ENCODE data around the gene PRSS57.

PRSS57 gene

DNA sequence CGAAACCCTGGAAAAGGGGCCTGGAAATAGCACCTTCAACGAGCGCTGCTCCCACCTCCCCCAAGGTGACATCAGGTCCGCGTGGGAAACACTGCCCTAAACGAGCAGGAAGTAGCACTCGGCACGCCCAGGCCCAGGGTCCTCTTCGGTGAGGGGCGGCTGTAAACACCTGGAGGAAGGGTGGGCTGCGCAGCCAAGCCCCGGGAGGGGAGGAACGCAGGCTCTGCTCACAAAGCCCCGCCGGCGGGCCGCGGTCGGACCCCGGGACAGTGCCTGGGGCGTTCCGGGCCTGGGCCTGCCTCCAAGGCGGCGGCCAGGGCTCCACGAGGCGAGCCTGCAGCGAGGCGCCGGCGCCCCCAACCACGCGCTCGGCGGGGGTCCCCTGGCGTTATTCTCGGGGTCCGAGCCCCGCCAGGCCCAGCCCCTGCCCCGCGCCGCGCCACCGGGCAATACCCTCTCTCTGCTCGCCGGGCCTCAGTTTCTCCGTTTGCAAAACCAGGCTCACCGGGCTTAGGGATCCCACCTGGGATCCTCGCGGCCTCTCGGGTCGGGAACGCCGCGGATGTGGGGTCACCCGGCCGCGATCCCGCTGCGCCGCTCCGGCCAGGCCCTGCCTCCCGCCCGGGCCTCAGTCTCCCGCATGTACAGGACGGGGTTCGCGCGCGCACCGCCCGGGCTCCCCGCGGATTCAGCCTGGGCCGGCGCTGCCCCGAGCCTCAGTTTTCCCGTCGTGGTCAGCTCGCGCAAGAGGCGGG, 32.9 kb downstream of the PRSS57 start:
- Histone ChIP-seq H3K4me1 (ENCODE audit: control insufficient read depth in 2 of 2, insufficient read depth in 1 of 2, low read depth in 1 of 2, low read length in 2 of 2) (peaks cover 14 to 16% of the 10 kb centered on the region in 2 donors), H3K9ac (ENCODE audit: low read depth, low read length, poor library complexity) (peak overlapping the region; percentile 99), H2BK12ac (ENCODE audit: low read length) (no peak overlapping the region), H3K23ac (ENCODE audit: low read depth, low read length, poor library complexity) (peak overlapping the region; percentile 69), H3K79me1 (ENCODE audit: low read depth, low read length) (peaks cover 46% of the 10 kb centered on the region), H3K27ac (replicated peaks; ENCODE audit: low read length) (no peak overlapping the region), H3K4me2 (ENCODE audit: insufficient read depth, low read length, poor library complexity, severe bottlenecking) (peak overlapping the region; percentile 92), H2BK15ac (ENCODE audit: low read length) (no peak overlapping the region), H2BK5ac (ENCODE audit: low read length) (peak overlapping the region; percentile 95), H3K36me3 (replicated peaks in 1 of 2; ENCODE audit: control insufficient read depth in 2 of 2, insufficient read depth in 2 of 2, low read length in 2 of 2) (peaks cover 3 to 12% of the 10 kb centered on the region in 2 donors), H3K14ac (ENCODE audit: low read length) (peak overlapping the region; percentile 99), H3K4me3 (ENCODE audit: low read length in 2 of 2) (peak overlapping the region; percentile 71 to 95), H2BK120ac (ENCODE audit: low read depth, low read length) (no peak overlapping the region), H3K4ac (ENCODE audit: low read length) (peak overlapping the region; percentile 37), H4K91ac (ENCODE audit: low read depth, low read length, poor library complexity) (no peak overlapping the region), H2AFZ (ENCODE audit: low read length) (peak overlapping the region; percentile 84), H4K8ac (ENCODE audit: low read depth, low read length) (no peak overlapping the region), H3K18ac (ENCODE audit: low read length) (peak overlapping the region; percentile 99), H2AK5ac (ENCODE audit: low read depth, low read length) (peak overlapping the region; percentile 87), H3K9me3 (replicated peaks in 1 of 2; ENCODE audit: control insufficient read depth in 2 of 2, insufficient read depth in 1 of 2, low read depth in 1 of 2, low read length in 2 of 2) (peaks cover 6 to 9% of the 10 kb centered on the region in 2 donors), H3K27me3 (ENCODE audit: control insufficient read depth in 3 of 3, insufficient read depth in 3 of 3, low read depth in 1 of 3, low read length in 3 of 3) (peaks cover 0 to 2% (median 0%) of the 10 kb centered on the region in 3 experiments)
- DNase-seq (ENCODE audit: low spot score) = no peak
- no CpG with 5 or more reads among the region's 81 CpGs for WGBS, 2 donors (ENCODE audit: extremely low coverage in 2 of 2, insufficient read length in 2 of 2, insufficient replicate concordance in 1 of 2)

DNA sequence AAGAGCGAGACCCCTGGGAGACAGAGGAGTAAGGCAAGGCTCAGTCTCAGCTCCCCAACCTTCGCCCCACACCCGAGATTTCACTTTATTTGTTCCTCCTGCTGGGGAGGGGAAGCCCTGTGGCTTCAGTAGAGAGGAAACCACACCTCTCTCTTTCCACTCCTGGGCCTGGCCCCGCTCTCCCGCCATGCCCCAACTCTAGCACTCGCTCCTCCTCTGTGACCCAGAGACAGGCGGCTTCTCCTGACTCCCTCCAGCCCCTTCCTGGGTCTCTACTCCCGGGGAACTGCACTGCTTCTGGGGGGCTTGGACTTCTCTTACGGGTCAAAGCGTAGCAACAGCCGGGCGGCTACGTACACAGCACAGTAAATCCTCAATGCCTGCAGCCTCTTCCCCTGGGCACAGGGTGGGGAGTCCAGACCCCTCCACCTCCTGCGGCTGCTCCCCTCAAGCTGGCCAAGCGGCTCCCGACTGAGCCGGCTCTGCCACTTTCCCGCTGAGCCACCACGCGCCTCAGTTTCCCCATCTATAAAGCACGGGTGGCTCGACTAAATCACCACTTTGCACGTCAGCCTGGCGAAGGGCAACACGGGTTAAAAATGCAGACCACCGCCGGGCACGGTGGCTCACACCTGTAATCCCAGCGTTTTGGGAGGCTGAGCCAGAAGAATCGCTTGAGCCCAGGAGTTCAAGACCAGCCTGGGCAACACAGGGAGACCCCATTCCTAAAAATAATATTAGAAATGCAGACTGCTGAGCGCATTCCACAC, 33.6 kb downstream of the PRSS57 start:
- no CpG with 5 or more reads among the region's 31 CpGs for WGBS, 2 donors (ENCODE audit: extremely low coverage in 2 of 2, insufficient read length in 2 of 2, insufficient replicate concordance in 1 of 2)

DNA sequence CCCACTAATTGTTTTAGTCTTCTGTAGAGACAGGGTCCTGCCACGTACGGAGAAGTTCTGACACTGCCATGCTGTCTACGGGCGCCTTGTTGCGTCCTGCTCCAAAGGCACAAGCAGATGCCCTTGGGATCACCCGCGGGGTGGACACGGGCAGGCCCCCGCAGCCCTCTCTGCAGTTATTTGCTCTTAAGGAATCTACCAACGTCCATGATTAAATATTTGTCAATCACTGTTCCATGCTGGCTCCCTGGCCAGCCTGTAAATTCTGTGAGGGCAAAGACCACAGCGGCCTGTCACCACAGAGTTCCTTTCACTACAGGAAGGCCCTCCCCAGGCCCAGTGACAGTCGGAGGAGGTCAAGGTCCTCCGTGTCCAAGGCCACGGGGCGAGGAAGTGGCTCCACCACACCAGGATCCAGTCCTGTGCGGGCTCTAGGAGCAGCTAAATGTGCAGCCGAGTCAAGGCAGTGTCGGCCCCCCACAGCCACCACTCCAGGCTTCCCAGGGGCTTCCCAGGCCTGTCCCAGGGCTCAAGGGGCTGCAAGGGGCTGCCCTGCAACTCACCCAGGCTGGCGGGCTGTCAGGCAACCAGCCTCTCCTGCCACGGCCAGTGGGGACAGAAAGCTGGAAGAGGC, 34.3 kb downstream of the PRSS57 start:
- Histone ChIP-seq H2BK120ac (ENCODE audit: low read depth, low read length) (no peak overlapping the region), H3K18ac (ENCODE audit: low read length) (no peak overlapping the region), H3K9ac (ENCODE audit: low read depth, low read length, poor library complexity) (peak overlapping the region; percentile 87), H2AFZ (ENCODE audit: low read length) (no peak overlapping the region), H3K4me2 (ENCODE audit: insufficient read depth, low read length, poor library complexity, severe bottlenecking) (no peak overlapping the region), H2AK5ac (ENCODE audit: low read depth, low read length) (no peak overlapping the region), H2BK15ac (ENCODE audit: low read length) (no peak overlapping the region), H3K14ac (ENCODE audit: low read length) (no peak overlapping the region), H3K27me3 (ENCODE audit: control insufficient read depth in 3 of 3, insufficient read depth in 3 of 3, low read depth in 1 of 3, low read length in 3 of 3) (peaks cover 0 to 2% (median 0%) of the 10 kb centered on the region in 3 experiments), H4K8ac (ENCODE audit: low read depth, low read length) (no peak overlapping the region), H2BK5ac (ENCODE audit: low read length) (peak overlapping the region; percentile 54), H3K27ac (replicated peaks; ENCODE audit: low read length) (no peak overlapping the region), H3K4ac (ENCODE audit: low read length) (peak overlapping the region; percentile 10), H3K36me3 (replicated peaks in 1 of 2; ENCODE audit: control insufficient read depth in 2 of 2, insufficient read depth in 2 of 2, low read length in 2 of 2) (peaks cover 3 to 16% of the 10 kb centered on the region in 2 donors), H4K91ac (ENCODE audit: low read depth, low read length, poor library complexity) (no peak overlapping the region), H3K4me3 (ENCODE audit: low read length in 2 of 2) (peak overlapping the region in 1 of 2 donors; percentile 71), H3K23ac (ENCODE audit: low read depth, low read length, poor library complexity) (no peak overlapping the region), H3K9me3 (replicated peaks in 1 of 2; ENCODE audit: control insufficient read depth in 2 of 2, insufficient read depth in 1 of 2, low read depth in 1 of 2, low read length in 2 of 2) (peaks cover 5 to 6% of the 10 kb centered on the region in 2 donors), H3K4me1 (ENCODE audit: control insufficient read depth in 2 of 2, insufficient read depth in 1 of 2, low read depth in 1 of 2, low read length in 2 of 2) (peaks cover 14 to 16% of the 10 kb centered on the region in 2 donors), H2BK12ac (ENCODE audit: low read length) (no peak overlapping the region), H3K79me1 (ENCODE audit: low read depth, low read length) (peaks cover 55% of the 10 kb centered on the region)
- DNase-seq (ENCODE audit: low spot score) = no peak
- no CpG with 5 or more reads among the region's 20 CpGs for WGBS, 2 donors (ENCODE audit: extremely low coverage in 2 of 2, insufficient read length in 2 of 2, insufficient replicate concordance in 1 of 2)

More for the DNA sequence above, 33.6 kb downstream of the PRSS57 start:
- H3K14ac ChIP-seq (ENCODE audit: low read length) = no peak overlapping the region
- no peak overlapping the region for H2AFZ ChIP-seq (ENCODE audit: low read length)
- H2BK5ac ChIP-seq (ENCODE audit: low read length) = peak overlapping the region; percentile 54
- peak overlapping the region; percentile 92 for H3K4me2 ChIP-seq (ENCODE audit: insufficient read depth, low read length, poor library complexity, severe bottlenecking)
- H2BK120ac ChIP-seq (ENCODE audit: low read depth, low read length) = no peak overlapping the region
- H3K4me1 ChIP-seq (ENCODE audit: control insufficient read depth in 2 of 2, insufficient read depth in 1 of 2, low read depth in 1 of 2, low read length in 2 of 2) = peaks cover 14 to 16% of the 10 kb centered on the region in 2 donors
- H3K4me3 ChIP-seq (ENCODE audit: low read length in 2 of 2) = peak overlapping the region; percentile 71 to 95
- H3K27ac ChIP-seq (replicated peaks; ENCODE audit: low read length) = no peak overlapping the region
- H3K27me3 ChIP-seq (ENCODE audit: control insufficient read depth in 3 of 3, insufficient read depth in 3 of 3, low read depth in 1 of 3, low read length in 3 of 3) = peaks cover 0 to 2% (median 0%) of the 10 kb centered on the region in 3 experiments
- H2BK15ac ChIP-seq (ENCODE audit: low read length) = no peak overlapping the region
- H3K9ac ChIP-seq (ENCODE audit: low read depth, low read length, poor library complexity) = peak overlapping the region; percentile 87
- peak overlapping the region; percentile 87 for H2AK5ac ChIP-seq (ENCODE audit: low read depth, low read length)
- H3K18ac ChIP-seq (ENCODE audit: low read length) = no peak overlapping the region
- H4K8ac ChIP-seq (ENCODE audit: low read depth, low read length) = no peak overlapping the region
- H4K91ac ChIP-seq (ENCODE audit: low read depth, low read length, poor library complexity) = no peak overlapping the region
- H3K36me3 ChIP-seq (replicated peaks in 1 of 2; ENCODE audit: control insufficient read depth in 2 of 2, insufficient read depth in 2 of 2, low read length in 2 of 2) = peaks cover 3 to 13% of the 10 kb centered on the region in 2 donors
- peaks cover 5 to 6% of the 10 kb centered on the region in 2 donors for H3K9me3 ChIP-seq (replicated peaks in 1 of 2; ENCODE audit: control insufficient read depth in 2 of 2, insufficient read depth in 1 of 2, low read depth in 1 of 2, low read length in 2 of 2)
- DNase-seq (ENCODE audit: low spot score) = no peak
- H3K23ac ChIP-seq (ENCODE audit: low read depth, low read length, poor library complexity) = peak overlapping the region; percentile 58
- no peak overlapping the region for H3K4ac ChIP-seq (ENCODE audit: low read length)
- peaks cover 53% of the 10 kb centered on the region for H3K79me1 ChIP-seq (ENCODE audit: low read depth, low read length)
- no peak overlapping the region for H2BK12ac ChIP-seq (ENCODE audit: low read length)
